Esophagus muscularis mucosa (tissue), 4 donors: ENCODE measurements around the gene CDH4. TPM values are rescaled to one million over a fixed set of nuclear protein-coding genes. Genes with fewer than 3 reads are reported as not detected.

Experiments used
- DNase-seq: peaks from one replicate; pipeline ENCODE4 v3.0.0-alpha.2; 2017; ENCODE audit errors: extremely low spot score
- H3K27ac ChIP-seq, 4 donors: fragments of 200-600 bp; sonication (generic); replicated peaks in 1 of 4; 1 replicate in 3 of 4; 2 replicates in 1 of 4; pipeline ENCODE4 v1.5.1; 2016 to 2019; ENCODE audit warnings: mild to moderate bottlenecking in 1 of 4
- H3K27me3 ChIP-seq, 4 donors: fragments of 200-600 bp; sonication (generic); one replicate each; pipeline versions ENCODE4 v1.5.1 to v1.6.0; 2016 to 2019
- H3K36me3 ChIP-seq, 4 donors: fragments of 200-600 bp; sonication (generic); one replicate each; pipeline ENCODE4 v1.5.1; 2016 to 2019
- H3K4me1 ChIP-seq, 4 donors: fragments of 200-600 bp; sonication (generic); one replicate each; pipeline ENCODE4 v1.5.1; 2016 to 2019
- H3K4me3 ChIP-seq, 4 donors: fragments of 200-600 bp; sonication (generic); 1 replicate in 2 of 4; 2 replicates in 2 of 4; pipeline ENCODE4 v1.5.1; 2016 to 2019; ENCODE audit warnings: mild to moderate bottlenecking in 4 of 4, moderate library complexity in 1 of 4
- H3K9me3 ChIP-seq, 4 donors: fragments of 200-600 bp; sonication (generic); 1 replicate in 3 of 4; 2 replicates in 1 of 4; pipeline ENCODE4 v1.5.1; 2016 to 2019
- EP300 ChIP-seq: sonication (generic); formaldehyde crosslinking; IDR thresholded peaks from one replicate; pipeline ENCODE4 v1.6.1; 2017; ENCODE audit warnings: antibody characterized with exemption
- POLR2A ChIP-seq: fragments of 450-650 bp; IDR thresholded peaks from one replicate; pipeline ENCODE4 v1.6.1; 2017; ENCODE audit warnings: antibody characterized with exemption, moderate library complexity, mild to moderate bottlenecking, low read depth
- POLR2AphosphoS5 ChIP-seq, 2 donors: sonication (generic); formaldehyde crosslinking; IDR thresholded peaks; one replicate each; pipeline ENCODE4 v1.6.1; 2017; ENCODE audit warnings: antibody characterized with exemption in 2 of 2
- WGBS: methylation state at CpG from one replicate; pipeline ENCODE4 v1.1.5; 2018; 5-methylcytosine and 5-hydroxymethylcytosine counted together
- intact Hi-C: fragments of 100-400 bp; cut with DNase I; formaldehyde crosslinking; loops from one replicate; pipeline ENCODE4 v1.15.1; 2023
- total RNA-seq, 4 donors: library from RNA; depleted of rRNA; stranded (reverse); fragments of >200 nt; gene quantifications; one replicate each; pipeline versions ENCODE4 v1.1.0 to v1.2.1, GENCODE V29; 2016
- TF ChIP-seq, protein P1 (sequence below), 3 experiments: fragments of 200-600 bp in 2 of 3; fragments of 450-650 bp in 1 of 3; sonication (generic) in 2 of 3; IDR thresholded peaks; one replicate each; pipeline ENCODE4 v1.5.1; 2017 to 2019; ENCODE audit warnings: antibody characterized with exemption in 3 of 3, mild to moderate bottlenecking in 2 of 3, moderate library complexity in 1 of 3

Gene CDH4
- total RNA-seq, 4 donors from 2014 or later, result 0.42 to 1.3 (median 0.48) TPM

- Histone ChIP-seq H3K4me1 (no peaks in the 10 kb centered on the region), H3K4me3 (no peak overlapping the region), H3K9me3 (no peaks in the 10 kb centered on the region), H3K27ac (no peak overlapping the region), H3K27me3 (peaks cover 0 to 25% (median 0%) of the 10 kb centered on the region in 4 donors), H3K36me3 (no peaks in the 10 kb centered on the region)
- no peak for DNase-seq
- TF ChIP-seq, protein P1, sequence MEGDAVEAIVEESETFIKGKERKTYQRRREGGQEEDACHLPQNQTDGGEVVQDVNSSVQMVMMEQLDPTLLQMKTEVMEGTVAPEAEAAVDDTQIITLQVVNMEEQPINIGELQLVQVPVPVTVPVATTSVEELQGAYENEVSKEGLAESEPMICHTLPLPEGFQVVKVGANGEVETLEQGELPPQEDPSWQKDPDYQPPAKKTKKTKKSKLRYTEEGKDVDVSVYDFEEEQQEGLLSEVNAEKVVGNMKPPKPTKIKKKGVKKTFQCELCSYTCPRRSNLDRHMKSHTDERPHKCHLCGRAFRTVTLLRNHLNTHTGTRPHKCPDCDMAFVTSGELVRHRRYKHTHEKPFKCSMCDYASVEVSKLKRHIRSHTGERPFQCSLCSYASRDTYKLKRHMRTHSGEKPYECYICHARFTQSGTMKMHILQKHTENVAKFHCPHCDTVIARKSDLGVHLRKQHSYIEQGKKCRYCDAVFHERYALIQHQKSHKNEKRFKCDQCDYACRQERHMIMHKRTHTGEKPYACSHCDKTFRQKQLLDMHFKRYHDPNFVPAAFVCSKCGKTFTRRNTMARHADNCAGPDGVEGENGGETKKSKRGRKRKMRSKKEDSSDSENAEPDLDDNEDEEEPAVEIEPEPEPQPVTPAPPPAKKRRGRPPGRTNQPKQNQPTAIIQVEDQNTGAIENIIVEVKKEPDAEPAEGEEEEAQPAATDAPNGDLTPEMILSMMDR (IDR thresholded peaks at IDR 0.05), result no peak
- no peak for TF ChIP-seq EP300
- TF ChIP-seq POLR2A, result no peak
- TF ChIP-seq POLR2AphosphoS5 (IDR thresholded peaks at IDR 0.05), result no peak
- intact Hi-C loops, result no loop called here
- 81% methylated on average over 18 of the region's 28 CpGs for WGBS
Measured at GRCh38 chr20:61923371-61924166, 671.5 kb downstream of the CDH4 start.

- H3K9me3 ChIP-seq, result no peaks in the 10 kb centered on the region
- peaks cover 0 to 24% (median 0%) of the 10 kb centered on the region in 4 donors for H3K27me3 ChIP-seq
- TF ChIP-seq POLR2AphosphoS5 (IDR thresholded peaks at IDR 0.05) (no peak), EP300 (no peak), POLR2A (no peak)
- TF ChIP-seq, protein P1 (IDR thresholded peaks at IDR 0.05), result no peak
- H3K27ac ChIP-seq, result no peak overlapping the region
- no peak overlapping the region for H3K4me3 ChIP-seq
- DNase-seq, result no peak
- H3K4me1 ChIP-seq, result no peaks in the 10 kb centered on the region
- WGBS, result 70% methylated on average over 3 of the region's 19 CpGs
- H3K36me3 ChIP-seq, result no peaks in the 10 kb centered on the region
- intact Hi-C loops, result no loop called here
Measured at GRCh38 chr20:61924211-61924857, 672.3 kb downstream of the CDH4 start.

- TF ChIP-seq EP300 (no peak), POLR2AphosphoS5 (IDR thresholded peaks at IDR 0.05) (no peak), POLR2A (no peak)
- TF ChIP-seq, protein P1 (IDR thresholded peaks at IDR 0.05), result no peak
- Histone ChIP-seq H3K4me1 (no peaks in the 10 kb centered on the region), H3K9me3 (no peaks in the 10 kb centered on the region), H3K4me3 (no peak overlapping the region), H3K36me3 (no peaks in the 10 kb centered on the region), H3K27ac (no peak overlapping the region), H3K27me3 (peaks cover 0 to 24% (median 0%) of the 10 kb centered on the region in 4 donors)
- intact Hi-C loops, result no loop called here
- 90% methylated on average over 11 of the region's 32 CpGs for WGBS
- no peak for DNase-seq
Measured at GRCh38 chr20:61924858-61925554, 672.9 kb downstream of the CDH4 start.

- Histone ChIP-seq H3K27me3 (peaks cover 0 to 24% (median 0%) of the 10 kb centered on the region in 4 donors), H3K27ac (no peak overlapping the region), H3K9me3 (no peaks in the 10 kb centered on the region), H3K4me1 (no peaks in the 10 kb centered on the region), H3K4me3 (no peak overlapping the region), H3K36me3 (no peaks in the 10 kb centered on the region)
- 85% methylated on average over 21 of the region's 21 CpGs for WGBS
- DNase-seq, result no peak
- no peak for TF ChIP-seq POLR2AphosphoS5 (IDR thresholded peaks at IDR 0.05)
- TF ChIP-seq, protein P1 (IDR thresholded peaks at IDR 0.05), result no peak
- TF ChIP-seq POLR2A, result no peak
- no peak for TF ChIP-seq EP300
- intact Hi-C loops, result no loop called here
Measured at GRCh38 chr20:61925555-61926252, 673.6 kb downstream of the CDH4 start.
